Progenitor cell of endocrine pancreas (in vitro differentiated cells): ENCODE results near the gene MTFP1. TPM values are rescaled to one million over a fixed set of nuclear protein-coding genes. Genes with fewer than 3 reads are reported as not detected.

Source experiments
- DNase-seq: peaks from one replicate; pipeline ENCODE4 v3.0.0; 2021; ENCODE audit warnings: low spot score; ENCODE audit not compliant: unreplicated experiment
- H3K27ac Mint-ChIP-seq: 2 replicates; pipeline ENCODE4 v1.8.0; 2021; ENCODE audit warnings: mild to moderate bottlenecking, moderate library complexity, mixed read lengths
- H3K27me3 Mint-ChIP-seq: 2 replicates; pipeline ENCODE4 v1.8.0; 2021; ENCODE audit warnings: mixed read lengths
- H3K36me3 Mint-ChIP-seq: 2 replicates; pipeline ENCODE4 v1.8.0; 2022; ENCODE audit warnings: mixed read lengths; ENCODE audit not compliant: insufficient read depth
- H3K4me1 Mint-ChIP-seq: 2 replicates; pipeline ENCODE4 v1.8.0; 2021; ENCODE audit warnings: low read depth, mixed read lengths
- H3K4me3 Mint-ChIP-seq: 2 replicates; pipeline ENCODE4 v1.8.0; 2021; ENCODE audit warnings: low read depth, mild to moderate bottlenecking, moderate library complexity, mixed read lengths
- H3K9me3 Mint-ChIP-seq: 2 replicates; pipeline ENCODE4 v1.8.0; 2021; ENCODE audit warnings: low read depth, mixed read lengths
- CTCF ChIP-seq: fragments of 200-600 bp; sonication (generic); IDR thresholded peaks from one replicate; pipeline ENCODE4 v1.5.0; 2021; ENCODE audit warnings: antibody characterized with exemption, mild to moderate bottlenecking; ENCODE audit not compliant: unreplicated experiment
- total RNA-seq: library from RNA; stranded (reverse); gene quantifications from 2 replicates; pipeline ENCODE4 v1.2.1, GENCODE V29; 2021

Gene MTFP1
- total RNA-seq, 1 donor from 2014 or later: 16.6 TPM

- H3K4me3 Mint-ChIP-seq: no peak overlapping the region
- TF ChIP-seq CTCF: no peak
- peaks cover 25% of the 10 kb centered on the region for H3K36me3 Mint-ChIP-seq
- H3K27me3 Mint-ChIP-seq: no peaks in the 10 kb centered on the region
- H3K4me1 Mint-ChIP-seq: peaks cover 17% of the 10 kb centered on the region
- no peak overlapping the region for H3K27ac Mint-ChIP-seq
- no peaks in the 10 kb centered on the region for H3K9me3 Mint-ChIP-seq
- DNase-seq: no peak
These were observed 12.6 kb upstream of the MTFP1 start for GRCh38 chr22:30413001-30413400.

GRCh38 chr22:30413745-30414524 lies 11.6 kb upstream of the MTFP1 start:
- Mint-ChIP-seq H3K4me1 (peaks cover 26% of the 10 kb centered on the region), H3K9me3 (no peaks in the 10 kb centered on the region), H3K4me3 (no peak overlapping the region), H3K27me3 (no peaks in the 10 kb centered on the region), H3K36me3 (peaks cover 27% of the 10 kb centered on the region), H3K27ac (no peak overlapping the region)
- TF ChIP-seq CTCF: no peak
- no peak for DNase-seq

GRCh38 chr22:30414525-30415047 lies 11.0 kb upstream of the MTFP1 start:
- Mint-ChIP-seq H3K27ac (no peak overlapping the region), H3K36me3 (peaks cover 24% of the 10 kb centered on the region)

GRCh38 chr22:30416403-30416802 lies 9.2 kb upstream of the MTFP1 start:
- no peak for TF ChIP-seq CTCF
- Mint-ChIP-seq H3K4me1 (peaks cover 45% of the 10 kb centered on the region), H3K27ac (peak overlapping the region; percentile 67), H3K36me3 (peaks cover 20% of the 10 kb centered on the region), H3K9me3 (no peaks in the 10 kb centered on the region), H3K4me3 (no peak overlapping the region), H3K27me3 (no peaks in the 10 kb centered on the region)
- DNase-seq: no peak

More at GRCh38 chr22:30414525-30415047, 11.0 kb upstream of the MTFP1 start:
- DNase-seq: no peak
- Mint-ChIP-seq H3K4me1 (peaks cover 33% of the 10 kb centered on the region), H3K27me3 (no peaks in the 10 kb centered on the region), H3K4me3 (no peak overlapping the region), H3K9me3 (no peaks in the 10 kb centered on the region)
- no peak for TF ChIP-seq CTCF

- no peak for TF ChIP-seq CTCF
- Mint-ChIP-seq H3K27ac (peak overlapping the region; percentile 67), H3K27me3 (no peaks in the 10 kb centered on the region), H3K36me3 (peaks cover 20% of the 10 kb centered on the region), H3K9me3 (no peaks in the 10 kb centered on the region), H3K4me1 (peaks cover 50% of the 10 kb centered on the region), H3K4me3 (peak overlapping the region; percentile 14)
- DNase-seq: no peak
These were observed 8.7 kb upstream of the MTFP1 start for GRCh38 chr22:30416837-30417236.
